ENCODE data around the gene ZCCHC14. TPM values are rescaled to one million over a fixed set of nuclear protein-coding genes. Genes with fewer than 3 reads are reported as not detected.

ZCCHC14 gene
- total and polyA plus RNA-seq, 4 donors: 7.4 to 31.1 (median 19.3) TPM

GRCh38 chr16:87411375-87412271 is 81.2 kb downstream of the ZCCHC14 start:
- H3K9me3 ChIP-seq (ENCODE audit: control insufficient read depth in 4 of 4, insufficient read depth in 3 of 4, low read length in 3 of 4): no peaks in the 10 kb centered on the region
- no peak overlapping the region for H3K27ac ChIP-seq (ENCODE audit: low read depth in 1 of 2, low read length in 1 of 2)
- ATAC-seq (ENCODE audit: insufficient read depth, low FRiP score) (no peak), DNase-seq (no peak)
- no peak for TF ChIP-seq CTCF (IDR thresholded peaks at IDR 0.05; ENCODE audit: control extremely low read depth, extremely low read depth)
- H3K27me3 ChIP-seq (ENCODE audit: control insufficient read depth in 3 of 3, insufficient read depth in 3 of 3, low read length in 2 of 3): no peaks in the 10 kb centered on the region
- peaks cover 5 to 53% (median 33%) of the 10 kb centered on the region in 4 donors for H3K36me3 ChIP-seq (ENCODE audit: control insufficient read depth in 4 of 4, insufficient read depth in 4 of 4, low read length in 4 of 4)
- H3K4me1 ChIP-seq (ENCODE audit: control insufficient read depth in 5 of 5, insufficient read depth in 5 of 5, low read length in 5 of 5): no peaks in the 10 kb centered on the region
- 95 to 96% methylated on average over 46 to 49 of the region's 49 CpGs for WGBS, 2 donors
- no peak overlapping the region for H3K4me3 ChIP-seq
- no peak overlapping the region for H3K9ac ChIP-seq (ENCODE audit: insufficient read depth in 1 of 2, low read length in 2 of 2)

GRCh38 chr16:87410968-87411367 is 81.9 kb downstream of the ZCCHC14 start:
- DNase-seq (no peak), ATAC-seq (ENCODE audit: insufficient read depth, low FRiP score) (no peak)
- no peak overlapping the region for H3K9ac ChIP-seq (ENCODE audit: insufficient read depth in 1 of 2, low read length in 2 of 2)
- no peaks in the 10 kb centered on the region for H3K27me3 ChIP-seq (ENCODE audit: control insufficient read depth in 3 of 3, insufficient read depth in 3 of 3, low read length in 2 of 3)
- H3K27ac ChIP-seq (ENCODE audit: low read depth in 1 of 2, low read length in 1 of 2): no peak overlapping the region
- H3K4me1 ChIP-seq (ENCODE audit: control insufficient read depth in 5 of 5, insufficient read depth in 5 of 5, low read length in 5 of 5): no peaks in the 10 kb centered on the region
- no peaks in the 10 kb centered on the region for H3K9me3 ChIP-seq (ENCODE audit: control insufficient read depth in 4 of 4, insufficient read depth in 3 of 4, low read length in 3 of 4)
- H3K4me3 ChIP-seq: no peak overlapping the region
- peaks cover 5 to 49% (median 33%) of the 10 kb centered on the region in 4 donors for H3K36me3 ChIP-seq (ENCODE audit: control insufficient read depth in 4 of 4, insufficient read depth in 4 of 4, low read length in 4 of 4)
- 89 to 93% methylated on average over 14 of the region's 14 CpGs for WGBS, 2 donors
- no peak for TF ChIP-seq CTCF (IDR thresholded peaks at IDR 0.05; ENCODE audit: control extremely low read depth, extremely low read depth)

- WGBS, 2 donors: 95 to 96% methylated on average over 11 of the region's 11 CpGs
- no peak for TF ChIP-seq CTCF (IDR thresholded peaks at IDR 0.05; ENCODE audit: control extremely low read depth, extremely low read depth)
- Histone ChIP-seq H3K27ac (ENCODE audit: low read depth in 1 of 2, low read length in 1 of 2) (no peak overlapping the region), H3K27me3 (ENCODE audit: control insufficient read depth in 3 of 3, insufficient read depth in 3 of 3, low read length in 2 of 3) (no peaks in the 10 kb centered on the region), H3K9ac (ENCODE audit: insufficient read depth in 1 of 2, low read length in 2 of 2) (no peak overlapping the region), H3K36me3 (ENCODE audit: control insufficient read depth in 4 of 4, insufficient read depth in 4 of 4, low read length in 4 of 4) (peaks cover 5 to 48% (median 32%) of the 10 kb centered on the region in 4 donors), H3K4me3 (no peak overlapping the region), H3K4me1 (ENCODE audit: control insufficient read depth in 5 of 5, insufficient read depth in 5 of 5, low read length in 5 of 5) (no peaks in the 10 kb centered on the region), H3K9me3 (ENCODE audit: control insufficient read depth in 4 of 4, insufficient read depth in 3 of 4, low read length in 3 of 4) (no peaks in the 10 kb centered on the region)
- ATAC-seq (ENCODE audit: insufficient read depth, low FRiP score): no peak
- DNase-seq: no peak
These were observed 82.3 kb downstream of the ZCCHC14 start for GRCh38 chr16:87410530-87410929.

Measured in lung (tissue), 12 donors.